Measurements from ENCODE around the gene RRAD. TPM values are rescaled to one million over a fixed set of nuclear protein-coding genes. Genes with fewer than 3 reads are reported as not detected.
"Not testable (repeated sequence)": the region's sequence is repeated elsewhere in the genome, so short reads cannot be mapped to it uniquely, and the experiment has no call there.

The RRAD gene
- polyA plus RNA-seq, 3 donors: 2.2 to 4.1 (median 2.4) TPM

GRCh38 chr16:66906916-66907836, 18.2 kb downstream of the RRAD start:
- DNase-seq (ENCODE audit: extremely low read depth in 1 of 11, low read depth in 9 of 11, low spot score in 4 of 11): no peak

- peak in 6 of 11 donors; percentile 51 to 82 (median 58) for DNase-seq (ENCODE audit: extremely low read depth in 1 of 11, low read depth in 9 of 11, low spot score in 4 of 11)
Observed at GRCh38 chr16:66905633-66906539, 19.4 kb downstream of the RRAD start.

DNA sequence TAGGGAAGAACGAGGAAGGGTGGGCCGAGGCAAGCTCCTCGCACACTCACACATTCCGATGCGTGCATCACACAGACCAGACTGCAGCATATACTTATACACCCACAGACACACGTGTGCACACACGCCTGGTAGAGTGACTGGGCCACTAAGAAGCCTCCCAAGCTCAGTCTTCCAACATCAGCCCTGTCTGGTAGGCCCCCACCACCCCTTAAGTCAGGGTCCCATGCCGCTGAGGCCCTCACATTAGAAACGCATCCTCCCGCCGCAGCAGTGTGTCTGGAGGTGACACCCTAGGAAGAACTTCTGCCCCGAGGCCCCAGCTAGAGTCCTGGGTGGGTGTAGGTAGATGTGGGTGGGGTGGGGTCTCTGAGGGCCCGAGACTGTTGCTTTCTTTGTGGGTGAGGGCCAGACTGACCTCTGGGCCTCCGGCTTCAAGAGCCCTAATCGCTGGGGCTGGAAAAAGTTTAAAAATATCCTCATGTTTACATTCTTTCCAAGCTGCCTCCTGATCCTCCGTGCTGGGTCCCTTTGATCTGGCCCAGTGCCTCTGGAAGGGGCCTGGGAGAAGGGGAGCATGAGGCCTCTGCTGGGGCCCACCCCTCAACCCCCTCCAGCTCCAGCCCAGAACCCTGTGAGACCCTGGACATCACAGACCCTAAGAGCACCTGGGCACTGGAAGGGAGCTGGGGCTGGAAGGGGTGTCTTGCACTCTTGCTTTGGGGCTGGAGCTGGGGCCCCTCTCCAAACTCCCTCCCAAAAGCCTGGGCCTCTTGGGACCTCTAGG, 20.3 kb downstream of the RRAD start:
- DNase-seq (ENCODE audit: extremely low read depth in 1 of 11, low read depth in 9 of 11, low spot score in 4 of 11): no peak

GRCh38 chr16:66904428-66904845, 20.9 kb downstream of the RRAD start:
- DNase-seq (ENCODE audit: extremely low read depth in 1 of 11, low read depth in 9 of 11, low spot score in 4 of 11): no peak

DNA sequence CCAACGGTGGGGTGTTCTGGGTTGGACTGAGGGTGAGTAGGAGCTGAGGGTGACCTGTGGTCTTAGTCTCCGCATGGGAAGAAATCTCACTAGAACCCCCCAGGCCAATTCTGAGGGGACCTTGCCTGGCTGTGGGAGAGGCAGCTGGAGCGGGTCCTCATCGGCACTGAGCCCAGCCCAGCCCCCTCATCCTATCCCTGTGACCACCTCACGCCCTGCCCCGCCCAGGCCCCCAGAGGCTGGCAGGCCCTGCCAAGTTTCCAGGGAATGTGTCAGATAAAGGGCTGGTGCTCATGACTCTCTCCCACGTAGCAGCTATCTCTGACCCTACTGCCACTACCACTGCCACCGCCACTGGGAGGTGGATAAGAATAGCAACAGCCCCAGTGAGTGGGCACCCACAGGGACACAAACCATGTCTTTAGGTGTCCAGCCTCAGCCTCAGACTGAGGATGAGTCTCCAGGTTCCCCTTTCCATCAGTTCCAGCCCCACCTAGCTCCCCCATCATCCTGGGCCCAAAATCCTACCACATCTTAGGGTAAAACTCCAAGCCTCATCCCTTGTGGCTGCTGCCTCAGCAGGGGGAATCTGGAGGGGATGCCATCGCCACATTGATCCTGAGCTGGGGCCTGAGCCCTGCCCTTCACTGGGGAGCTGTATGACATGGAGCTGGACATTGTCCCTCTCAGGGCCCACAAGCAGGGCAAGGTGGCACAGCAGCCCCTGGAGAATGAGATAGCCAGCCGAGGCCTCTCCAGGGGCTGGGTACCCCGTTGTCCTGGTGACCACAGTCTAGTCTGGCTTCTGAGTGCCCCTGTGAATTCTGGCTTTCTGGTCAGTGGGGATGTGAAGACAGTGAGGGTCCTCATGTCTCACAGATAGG, 21.5 kb downstream of the RRAD start:
- no peak for DNase-seq (ENCODE audit: extremely low read depth in 1 of 11, low read depth in 9 of 11, low spot score in 4 of 11)

- no peak for DNase-seq (ENCODE audit: extremely low read depth in 1 of 11, low read depth in 9 of 11, low spot score in 4 of 11)
Observed at GRCh38 chr16:66902648-66903543, 22.4 kb downstream of the RRAD start.

DNA sequence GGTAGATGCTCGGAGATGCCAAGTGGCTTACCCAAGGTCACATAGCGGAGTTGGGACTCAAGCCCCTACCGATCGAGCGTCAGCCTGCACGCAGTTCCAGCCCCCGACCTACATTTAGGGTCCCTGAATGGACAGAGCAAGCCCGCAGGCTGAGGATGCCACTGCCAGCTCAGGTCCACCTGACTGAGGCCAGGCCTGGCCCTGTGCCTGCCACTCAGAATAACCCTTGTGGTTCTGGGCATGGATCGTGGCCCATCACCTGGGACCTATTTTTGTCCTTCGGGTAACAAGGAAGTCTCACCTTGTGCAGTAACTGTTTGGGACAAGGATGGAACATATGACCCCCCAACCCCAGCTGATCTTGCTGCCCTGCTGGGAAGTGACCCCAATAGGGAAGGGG, 23.7 kb downstream of the RRAD start:
- no peak for DNase-seq (ENCODE audit: extremely low read depth in 1 of 11, low read depth in 9 of 11, low spot score in 4 of 11)

GRCh38 chr16:66900721-66901441, 24.5 kb downstream of the RRAD start:
- DNase-seq (ENCODE audit: extremely low read depth in 1 of 11, low read depth in 9 of 11, low spot score in 4 of 11): no peak

- DNase-seq (ENCODE audit: extremely low read depth in 1 of 11, low read depth in 9 of 11, low spot score in 4 of 11): peak in 7 of 11 donors; percentile 59 to 90 (median 79)
Observed at GRCh38 chr16:66899945-66900710, 25.2 kb downstream of the RRAD start.

DNA sequence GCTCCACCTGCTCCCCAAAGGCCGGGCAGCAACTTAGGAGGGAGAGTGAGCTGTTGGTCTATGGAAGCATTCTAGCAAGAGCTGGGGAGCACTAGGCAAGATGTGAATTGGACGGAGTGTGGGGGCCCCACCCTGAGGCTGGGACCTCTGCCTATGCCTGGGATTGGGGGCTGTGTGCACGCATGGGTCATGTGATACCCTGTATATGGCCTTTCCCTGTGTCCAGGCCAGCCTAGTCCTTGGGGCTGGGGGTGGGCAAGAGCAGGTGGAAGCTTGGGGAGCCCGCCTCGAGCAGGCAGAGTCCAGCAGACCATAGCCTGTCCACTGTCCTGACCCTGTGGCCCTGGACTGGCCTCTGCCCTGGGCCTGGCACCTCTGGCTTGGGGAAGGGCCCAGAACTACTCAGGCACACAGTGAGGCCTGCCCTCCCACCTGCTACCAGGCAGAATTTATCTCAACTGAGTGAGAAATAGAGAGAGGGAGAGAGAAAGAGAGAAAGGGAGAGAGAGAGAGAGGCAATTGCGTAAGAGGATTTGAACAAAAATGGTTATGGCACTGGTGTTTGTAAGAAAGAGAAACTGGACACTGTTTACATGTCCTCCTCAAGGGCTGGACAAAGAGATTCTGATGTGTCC, 25.9 kb downstream of the RRAD start:
- DNase-seq (ENCODE audit: extremely low read depth in 1 of 11, low read depth in 9 of 11, low spot score in 4 of 11): no peak

- DNase-seq (ENCODE audit: extremely low read depth in 1 of 11, low read depth in 9 of 11, low spot score in 4 of 11): no peak
Observed at GRCh38 chr16:66898933-66899309, 26.4 kb downstream of the RRAD start.

DNA sequence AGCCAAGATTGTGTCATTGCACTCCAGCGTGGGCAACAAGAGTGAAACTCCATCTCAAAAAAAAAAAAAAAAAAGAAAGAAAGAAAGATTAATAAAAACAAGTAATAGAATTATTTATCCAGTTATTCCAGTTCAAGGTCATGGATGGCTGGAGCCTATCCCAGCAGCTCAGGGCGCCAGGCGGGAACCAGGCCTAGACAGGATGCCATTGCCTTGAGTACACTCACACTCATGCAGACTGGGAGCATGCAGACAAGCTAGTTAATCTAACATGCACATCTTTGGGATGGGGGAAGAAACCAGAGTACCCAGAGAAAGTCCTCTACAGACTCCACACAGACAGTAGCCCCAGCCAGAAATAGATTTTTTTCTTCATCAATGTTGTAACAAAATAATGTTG, 27.1 kb downstream of the RRAD start:
- DNase-seq (ENCODE audit: extremely low read depth in 1 of 11, low read depth in 9 of 11, low spot score in 4 of 11): no peak

DNA sequence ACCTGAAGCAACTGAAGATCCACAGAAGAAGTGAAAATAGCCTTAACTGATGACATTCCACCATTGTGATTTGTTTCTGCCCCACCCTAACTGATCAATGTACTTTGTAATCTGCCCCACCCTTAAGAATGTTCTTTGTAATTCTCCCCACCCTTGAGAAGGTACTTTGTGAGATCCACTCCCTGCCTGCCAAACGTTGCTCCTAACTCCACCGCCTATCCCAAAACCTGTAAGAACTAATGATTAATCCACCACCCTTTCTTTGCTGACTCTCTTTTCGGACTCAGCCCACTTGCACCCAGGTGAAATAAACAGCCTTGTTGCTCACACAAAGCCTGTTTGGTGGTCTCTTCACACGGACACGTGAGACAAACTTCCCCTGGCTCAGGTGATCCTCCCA, 28.7 kb downstream of the RRAD start:
- not testable (repeated sequence) for DNase-seq (ENCODE audit: extremely low read depth in 1 of 11, low read depth in 9 of 11, low spot score in 4 of 11)

GRCh38 chr16:66895999-66896398, 29.3 kb downstream of the RRAD start:
- DNase-seq (ENCODE audit: extremely low read depth in 1 of 11, low read depth in 9 of 11, low spot score in 4 of 11): no peak

- DNase-seq (ENCODE audit: extremely low read depth in 1 of 11, low read depth in 9 of 11, low spot score in 4 of 11): no peak
Observed at GRCh38 chr16:66895689-66895979, 29.7 kb downstream of the RRAD start.
